Sigmoid colon (tissue), 4 donors: ENCODE measurements around the gene DGCR2.

Experiments used
- CTCF ChIP-seq, 4 experiments: fragments of 450-650 bp in 3 of 4; fragments of 200-600 bp in 1 of 4; IDR thresholded peaks; one replicate each; pipeline ENCODE4 v1.5.1; 2016 to 2019; ENCODE audit warnings: antibody characterized with exemption in 4 of 4, mild to moderate bottlenecking in 3 of 4, moderate library complexity in 2 of 4
- POLR2AphosphoS5 ChIP-seq, 4 donors: sonication (generic); formaldehyde crosslinking; IDR thresholded peaks; one replicate each; pipeline ENCODE4 v1.6.1; 2017; ENCODE audit warnings: antibody characterized with exemption in 4 of 4

DNA sequence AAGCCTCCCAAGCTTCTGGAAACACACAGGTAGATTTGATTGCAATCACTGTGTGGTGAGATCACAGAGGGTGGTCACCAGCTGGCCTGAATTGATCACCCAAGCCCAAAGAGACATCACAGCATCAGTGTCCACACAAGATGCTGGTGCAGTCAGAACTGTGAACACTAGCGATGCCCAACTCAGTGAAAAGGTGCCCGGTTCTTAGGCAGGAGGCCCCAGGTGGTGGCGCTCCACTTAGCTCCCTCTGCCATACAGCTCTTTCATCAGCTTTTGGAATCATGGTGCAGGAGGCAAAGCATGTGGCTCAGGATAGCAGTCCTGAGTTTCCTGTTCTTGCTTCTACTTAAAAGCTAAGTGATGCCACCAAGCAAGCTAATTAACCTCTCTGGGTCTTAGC is 11.1 kb downstream of the DGCR2 start:
- TF ChIP-seq CTCF (IDR thresholded peaks at IDR 0.05) (no peak), POLR2AphosphoS5 (IDR thresholded peaks at IDR 0.05) (no peak)
